Stimulated activated CD4-positive, alpha-beta T cell treated with anti-CD3 and anti-CD28 coated beads, Interleukin-15, amount 100 ng/mL, for 1 hour (primary cell): ENCODE measurements around the gene LOXHD1.

Experiments used
- DNase-seq, 2 donors: peaks; one replicate each; pipeline ENCODE4 v3.0.0-alpha.2; 2020; ENCODE audit warnings: low read depth in 1 of 2, low spot score in 1 of 2

Gene LOXHD1

GRCh38 chr18:46554406-46555080 is 102.5 kb downstream of the LOXHD1 start:
- DNase-seq = no peak

DNA sequence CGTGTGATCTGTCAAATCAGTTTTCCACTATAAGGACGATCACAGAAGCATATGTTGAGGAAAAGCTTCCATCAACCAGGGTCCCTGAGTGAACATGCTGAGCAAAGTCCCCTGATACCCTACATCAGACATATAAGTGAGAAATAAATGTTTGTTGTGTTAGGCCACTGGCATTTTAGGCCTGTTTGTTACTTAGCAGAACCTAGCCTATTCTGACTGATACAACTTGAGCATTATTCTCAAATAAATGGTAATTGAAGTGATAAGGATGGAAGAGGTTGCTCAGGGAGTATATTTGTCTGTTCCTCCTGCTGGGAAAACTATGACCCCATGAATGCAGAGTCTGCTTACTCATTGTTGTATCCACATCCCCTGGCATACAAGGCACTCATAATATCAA is 106.4 kb downstream of the LOXHD1 start:
- no peak for DNase-seq

DNA sequence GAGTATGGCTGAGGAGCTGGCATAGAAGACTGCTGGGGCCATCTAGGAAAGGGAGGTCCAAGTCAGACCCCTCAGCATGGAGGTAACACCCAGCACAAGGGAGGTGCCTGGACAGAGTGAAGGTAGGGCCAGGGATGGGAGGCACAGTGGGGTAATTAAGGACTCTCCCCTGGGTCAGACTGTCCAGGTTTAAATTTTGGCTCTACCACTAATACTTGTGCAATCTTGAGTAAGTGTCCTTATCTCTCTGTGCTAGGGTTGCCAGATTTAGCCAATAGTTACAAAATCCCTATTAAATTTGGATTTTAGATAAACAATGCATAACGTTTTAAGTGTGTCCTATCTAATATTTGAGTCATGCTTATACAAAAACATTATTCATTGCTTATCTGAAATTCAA is 109.5 kb downstream of the LOXHD1 start:
- DNase-seq = no peak

DNA sequence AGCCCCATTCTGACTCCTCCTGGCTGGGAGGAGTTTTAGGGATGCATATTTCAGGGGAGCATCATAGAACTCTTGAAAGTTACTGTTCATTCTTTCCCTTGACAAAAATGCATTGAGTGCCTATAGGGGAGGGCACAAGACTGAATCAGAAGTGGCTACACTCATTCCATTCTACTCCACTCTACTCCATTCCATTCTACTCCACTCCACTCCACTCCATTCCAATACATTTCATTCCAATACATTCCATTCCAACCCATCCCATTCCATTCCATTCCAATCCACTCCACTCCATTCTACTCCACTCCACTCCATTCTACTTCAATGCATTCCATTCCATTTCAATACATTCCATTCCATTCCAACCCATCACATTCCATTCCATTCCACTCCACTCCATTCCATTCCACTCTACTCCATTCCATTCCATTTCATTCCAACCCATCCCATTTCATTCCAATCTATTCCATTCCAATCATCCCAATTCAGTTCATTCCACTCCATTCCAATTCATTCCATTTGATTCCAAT is 110.8 kb downstream of the LOXHD1 start:
- DNase-seq = no peak

DNA sequence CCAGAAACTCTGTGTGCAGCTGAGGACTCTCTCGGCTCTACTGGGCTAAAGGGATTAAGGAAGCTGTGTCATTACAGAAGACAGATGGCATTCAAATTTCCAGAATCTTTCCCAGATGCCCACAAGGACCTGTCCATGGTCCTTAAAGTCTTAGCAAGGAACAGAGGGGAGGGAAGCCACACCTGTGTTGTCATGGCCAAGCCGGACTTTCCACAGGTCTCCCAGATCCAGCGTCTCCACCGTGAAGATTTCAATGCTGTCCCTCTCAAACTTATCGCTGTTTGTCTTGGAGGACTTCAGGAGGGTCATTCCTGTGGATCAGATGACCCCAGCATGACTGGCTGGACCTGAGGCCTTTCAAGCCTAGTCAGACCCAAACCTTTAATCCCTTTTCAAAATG is 114.5 kb downstream of the LOXHD1 start:
- DNase-seq = no peak

GRCh38 chr18:46541626-46542189 is 115.3 kb downstream of the LOXHD1 start:
- no peak for DNase-seq

GRCh38 chr18:46538376-46538775 is 118.6 kb downstream of the LOXHD1 start:
- DNase-seq = no peak

GRCh38 chr18:46536215-46536874 is 120.7 kb downstream of the LOXHD1 start:
- no peak for DNase-seq

DNA sequence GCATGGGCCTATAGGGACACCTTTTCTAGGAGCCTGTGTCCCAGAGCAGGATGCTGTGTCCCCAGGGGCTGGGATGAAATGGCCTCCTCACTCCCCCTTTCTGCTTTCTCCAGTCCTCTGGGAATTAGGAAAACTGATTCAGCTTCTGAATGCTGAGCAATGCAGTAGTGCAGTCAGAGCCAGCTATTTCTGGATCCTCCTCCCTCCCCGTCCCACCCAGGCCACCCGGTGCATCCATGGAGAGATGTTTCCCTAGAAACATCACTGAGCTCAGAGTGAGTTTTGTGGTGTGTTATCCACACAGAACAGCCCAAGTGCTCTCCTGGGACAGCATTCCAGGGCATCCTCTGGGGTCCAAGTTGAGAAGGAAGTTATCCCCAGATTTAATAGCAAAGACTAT is 125.5 kb downstream of the LOXHD1 start:
- DNase-seq = no peak

DNA sequence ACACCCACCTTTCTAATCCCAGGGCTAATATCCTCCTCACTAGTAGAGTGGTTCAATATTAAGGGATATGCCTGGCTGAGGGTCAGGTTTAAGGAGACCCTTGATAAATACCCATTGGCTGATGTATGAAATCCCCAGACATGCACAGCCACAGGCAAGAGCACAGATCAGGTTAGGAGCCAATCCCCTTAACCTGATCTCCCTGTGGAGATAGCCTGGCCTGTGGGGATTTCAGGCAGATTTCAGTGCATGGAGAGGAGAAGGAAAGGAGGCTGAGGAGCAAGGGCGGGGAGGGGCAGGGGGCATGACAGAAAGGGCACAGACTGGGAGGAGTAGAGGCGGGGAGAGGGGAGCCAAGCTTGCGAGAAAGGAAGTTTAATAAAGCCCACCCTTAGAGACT is 129.0 kb downstream of the LOXHD1 start:
- no peak for DNase-seq

DNA sequence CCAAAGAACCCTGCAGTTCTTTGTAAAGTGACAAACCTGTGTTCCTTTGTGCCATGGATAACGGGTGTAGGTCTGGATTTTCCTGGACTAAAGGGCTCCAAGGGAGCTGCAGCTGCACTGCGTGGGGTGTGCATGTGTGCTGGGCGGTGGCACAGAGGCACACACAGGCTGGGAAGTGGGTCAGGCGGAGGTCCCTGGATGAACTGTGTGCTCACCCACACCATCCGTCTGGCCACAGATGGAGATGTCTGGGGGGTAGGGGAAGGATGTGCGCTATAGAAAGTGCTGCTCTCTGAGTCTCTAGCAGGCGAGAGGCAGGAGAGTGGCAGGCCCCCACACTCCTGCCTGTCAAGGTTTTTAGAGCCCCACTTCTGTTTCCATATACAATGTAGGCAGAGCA is 137.2 kb downstream of the LOXHD1 start:
- no peak for DNase-seq

- DNase-seq = no peak
Measured at GRCh38 chr18:46518438-46518837, 138.6 kb downstream of the LOXHD1 start.

GRCh38 chr18:46516555-46516954 is 140.5 kb downstream of the LOXHD1 start:
- no peak for DNase-seq

DNA sequence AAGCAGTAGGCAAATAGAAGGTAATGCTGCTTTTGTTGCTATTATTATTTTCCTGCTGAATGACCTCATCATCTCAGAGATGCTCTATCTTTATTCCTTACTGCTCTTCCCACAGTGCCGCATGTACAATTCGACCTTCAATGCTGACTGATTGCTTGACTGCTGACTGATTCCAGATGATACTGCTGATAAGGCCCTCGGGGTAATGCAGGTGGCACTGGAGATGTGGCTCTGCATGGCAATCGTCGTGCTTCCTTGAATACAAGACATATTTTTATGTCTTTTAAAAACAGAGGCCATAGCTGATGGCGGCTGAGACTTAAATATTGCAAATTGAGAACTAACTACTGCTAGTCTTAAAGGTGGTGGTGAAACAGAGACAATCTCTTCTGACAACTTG is 146.6 kb downstream of the LOXHD1 start:
- DNase-seq = no peak

- DNase-seq = no peak
Measured at GRCh38 chr18:46509530-46509929, 147.5 kb downstream of the LOXHD1 start.

DNA sequence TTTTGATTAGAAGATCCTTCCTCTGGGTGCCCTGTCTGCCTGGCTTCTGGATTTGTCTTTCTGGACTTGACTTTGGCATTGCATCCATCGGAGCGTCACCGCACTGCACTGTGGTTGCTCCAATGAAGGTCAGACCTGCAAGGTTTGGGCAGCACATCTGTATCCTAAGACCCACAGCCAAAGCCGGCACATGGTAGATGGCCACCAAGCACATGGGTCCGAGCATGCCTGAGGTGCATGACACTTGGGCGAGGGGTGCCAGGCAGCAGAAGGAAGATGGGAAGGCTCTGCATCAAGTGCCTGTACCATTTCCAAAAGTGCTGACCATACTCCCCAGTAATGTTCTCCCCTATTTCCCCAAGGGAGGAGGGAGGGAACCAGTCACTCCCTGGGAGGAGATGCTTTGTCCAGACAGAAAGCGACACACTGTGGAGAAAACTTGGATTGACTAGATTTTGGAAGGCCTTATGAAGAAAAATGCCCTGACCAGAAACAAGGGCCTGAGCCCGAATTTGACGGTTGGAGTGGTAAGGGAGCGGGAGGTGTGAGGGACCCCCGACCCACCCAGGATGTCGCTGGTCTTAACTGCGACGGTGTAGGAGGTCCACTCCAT is 149.9 kb downstream of the LOXHD1 start:
- no peak for DNase-seq

GRCh38 chr18:46502444-46502843 is 154.6 kb downstream of the LOXHD1 start:
- no peak for DNase-seq

DNA sequence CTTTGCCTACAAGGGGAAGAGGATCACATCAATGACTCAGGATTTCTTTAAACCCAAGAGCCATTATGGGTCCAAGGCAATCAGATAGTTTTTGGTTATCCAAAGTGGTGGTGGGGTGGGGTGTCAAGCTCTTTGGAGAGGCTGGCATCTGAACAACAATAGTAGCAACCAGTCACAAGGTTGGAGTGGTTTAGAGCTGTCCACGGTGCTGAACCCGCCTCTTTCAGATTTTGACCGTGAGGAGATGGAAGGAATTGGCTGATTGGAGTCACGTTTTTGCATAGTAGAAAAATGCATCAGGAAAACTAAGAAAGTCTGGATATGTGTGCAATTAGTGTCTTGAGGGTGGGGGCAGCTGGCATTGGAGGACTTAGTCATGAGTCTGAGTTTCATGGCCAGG is 159.9 kb downstream of the LOXHD1 start:
- DNase-seq = no peak

DNA sequence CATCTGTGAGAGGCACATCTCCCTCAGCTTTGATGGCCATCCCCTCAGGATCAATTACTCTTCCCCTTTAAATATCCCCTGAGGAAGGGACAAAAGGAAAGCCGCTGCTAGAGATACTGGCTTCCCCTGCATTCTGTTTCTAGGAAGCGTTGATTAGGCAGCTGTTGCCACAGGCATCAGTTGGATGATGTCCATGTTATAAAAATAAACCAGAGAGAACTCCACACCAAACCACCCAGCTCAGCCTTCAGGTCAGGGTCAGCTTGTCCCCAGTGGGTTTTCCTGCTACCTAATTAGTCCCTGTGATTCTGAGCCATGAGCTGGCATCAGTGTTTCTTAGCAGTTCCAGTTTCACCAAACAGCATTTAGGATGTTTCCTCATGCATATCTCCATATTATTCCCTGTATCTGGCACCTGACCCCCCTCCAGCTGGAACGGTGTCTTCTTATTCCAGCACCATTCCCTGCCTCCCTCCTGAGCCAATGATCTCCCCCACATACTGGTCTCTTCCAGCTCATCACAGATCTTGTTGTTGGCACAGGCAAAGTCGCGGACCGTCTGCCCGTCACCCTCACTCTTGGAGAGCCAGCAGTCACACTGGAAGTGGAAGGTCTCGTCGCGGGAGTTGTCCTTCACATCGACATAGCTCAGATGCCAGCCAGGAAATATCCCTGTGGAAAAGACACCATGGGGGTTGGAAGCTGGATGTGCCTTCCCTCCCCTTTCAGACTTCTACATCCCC is 168.4 kb downstream of the LOXHD1 start:
- no peak for DNase-seq

GRCh38 chr18:46485675-46486194 is 171.3 kb downstream of the LOXHD1 start:
- DNase-seq = no peak

DNA sequence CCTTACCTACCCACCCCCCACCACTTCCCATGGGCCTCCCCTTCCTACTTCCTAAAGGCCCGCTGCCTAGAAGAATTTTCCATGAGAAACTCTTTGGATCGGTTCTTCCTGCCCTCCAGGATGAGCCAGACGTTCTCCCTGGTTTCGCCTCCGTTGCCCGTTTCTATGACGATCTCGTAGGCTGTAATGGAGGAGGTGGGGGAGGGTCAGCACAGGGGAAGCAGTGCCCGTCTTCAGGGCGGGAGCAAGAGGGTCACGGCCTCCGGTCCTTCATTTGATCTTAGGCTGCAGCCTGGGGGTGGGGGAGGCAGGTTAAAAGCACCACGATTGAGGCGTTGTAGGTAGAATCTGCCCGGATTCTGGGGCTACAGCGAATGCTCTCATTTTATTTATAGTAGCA is 172.0 kb downstream of the LOXHD1 start:
- no peak for DNase-seq
